22Rv1 (cell line): ENCODE data around the gene KRTAP13-4.

Experiments used
- H3K27ac ChIP-seq: fragments of 450-650 bp; 2 replicates; pipeline ENCODE4 v1.5.1; 2017
- ZFX ChIP-seq: fragments of 450-650 bp; IDR thresholded peaks from 2 replicates; pipeline ENCODE4 v1.6.1; 2017; ENCODE audit warnings: antibody characterized with exemption, borderline replicate concordance
- TF ChIP-seq, protein P1 (sequence below): fragments of 450-650 bp; IDR thresholded peaks from 2 replicates; pipeline ENCODE4 v1.5.1; 2017; ENCODE audit warnings: mild to moderate bottlenecking

Gene KRTAP13-4, protein sequence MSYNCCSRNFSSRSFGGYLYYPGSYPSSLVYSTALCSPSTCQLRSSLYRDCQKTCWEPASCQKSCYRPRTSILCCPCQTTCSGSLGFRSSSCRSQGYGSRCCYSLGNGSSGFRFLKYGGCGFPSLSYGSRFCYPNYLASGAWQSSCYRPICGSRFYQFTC

DNA sequence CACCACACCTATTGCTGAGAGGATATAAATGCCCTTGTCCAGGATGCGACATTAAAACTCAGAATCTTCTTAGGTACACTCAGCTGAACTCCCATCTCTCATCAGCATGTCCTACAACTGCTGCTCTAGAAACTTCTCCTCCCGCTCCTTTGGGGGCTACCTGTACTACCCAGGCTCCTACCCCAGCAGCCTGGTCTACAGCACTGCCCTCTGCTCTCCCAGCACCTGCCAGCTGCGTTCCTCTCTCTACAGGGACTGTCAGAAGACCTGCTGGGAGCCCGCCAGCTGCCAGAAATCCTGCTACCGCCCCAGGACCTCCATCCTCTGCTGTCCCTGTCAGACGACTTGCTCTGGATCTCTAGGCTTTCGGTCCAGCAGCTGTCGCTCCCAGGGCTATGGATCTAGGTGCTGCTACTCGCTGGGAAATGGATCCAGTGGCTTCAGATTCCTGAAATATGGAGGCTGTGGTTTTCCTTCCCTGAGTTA lies at the start of gene KRTAP13-4:
KRTAP13-4 (plus strand) TSS at position 51 of the 486 bp plus-strand sequence; CDS start at position 107, 56 bp downstream.
- H3K27ac ChIP-seq: no peak within 1 kb of the TSS

DNA sequence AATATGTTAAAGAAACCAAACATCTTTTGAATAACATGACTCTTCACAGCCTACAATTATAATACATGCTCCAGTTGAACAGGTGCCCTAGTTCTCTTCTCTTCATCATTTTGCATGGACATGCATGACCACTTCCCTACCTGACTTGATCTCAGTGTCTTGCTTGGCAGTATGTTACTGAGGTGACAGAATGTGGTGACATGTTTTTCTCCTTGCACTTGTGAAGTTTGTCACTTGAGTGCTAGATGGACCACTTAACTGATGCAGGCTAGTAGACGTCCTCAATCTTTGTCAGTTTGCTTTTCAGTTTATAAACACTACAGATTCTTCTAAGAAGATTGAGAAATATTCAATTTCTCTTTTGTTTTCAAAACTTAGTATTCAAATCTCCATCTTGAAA lies 47.8 kb upstream of the KRTAP13-4 start:
- TF ChIP-seq, protein P1, sequence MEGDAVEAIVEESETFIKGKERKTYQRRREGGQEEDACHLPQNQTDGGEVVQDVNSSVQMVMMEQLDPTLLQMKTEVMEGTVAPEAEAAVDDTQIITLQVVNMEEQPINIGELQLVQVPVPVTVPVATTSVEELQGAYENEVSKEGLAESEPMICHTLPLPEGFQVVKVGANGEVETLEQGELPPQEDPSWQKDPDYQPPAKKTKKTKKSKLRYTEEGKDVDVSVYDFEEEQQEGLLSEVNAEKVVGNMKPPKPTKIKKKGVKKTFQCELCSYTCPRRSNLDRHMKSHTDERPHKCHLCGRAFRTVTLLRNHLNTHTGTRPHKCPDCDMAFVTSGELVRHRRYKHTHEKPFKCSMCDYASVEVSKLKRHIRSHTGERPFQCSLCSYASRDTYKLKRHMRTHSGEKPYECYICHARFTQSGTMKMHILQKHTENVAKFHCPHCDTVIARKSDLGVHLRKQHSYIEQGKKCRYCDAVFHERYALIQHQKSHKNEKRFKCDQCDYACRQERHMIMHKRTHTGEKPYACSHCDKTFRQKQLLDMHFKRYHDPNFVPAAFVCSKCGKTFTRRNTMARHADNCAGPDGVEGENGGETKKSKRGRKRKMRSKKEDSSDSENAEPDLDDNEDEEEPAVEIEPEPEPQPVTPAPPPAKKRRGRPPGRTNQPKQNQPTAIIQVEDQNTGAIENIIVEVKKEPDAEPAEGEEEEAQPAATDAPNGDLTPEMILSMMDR: no peak
- no peak for TF ChIP-seq ZFX
- H3K27ac ChIP-seq: no peak overlapping the region

More for the DNA sequence above, at the start of gene KRTAP13-4:
- no peak for TF ChIP-seq ZFX
- TF ChIP-seq, protein P1: no peak

DNA sequence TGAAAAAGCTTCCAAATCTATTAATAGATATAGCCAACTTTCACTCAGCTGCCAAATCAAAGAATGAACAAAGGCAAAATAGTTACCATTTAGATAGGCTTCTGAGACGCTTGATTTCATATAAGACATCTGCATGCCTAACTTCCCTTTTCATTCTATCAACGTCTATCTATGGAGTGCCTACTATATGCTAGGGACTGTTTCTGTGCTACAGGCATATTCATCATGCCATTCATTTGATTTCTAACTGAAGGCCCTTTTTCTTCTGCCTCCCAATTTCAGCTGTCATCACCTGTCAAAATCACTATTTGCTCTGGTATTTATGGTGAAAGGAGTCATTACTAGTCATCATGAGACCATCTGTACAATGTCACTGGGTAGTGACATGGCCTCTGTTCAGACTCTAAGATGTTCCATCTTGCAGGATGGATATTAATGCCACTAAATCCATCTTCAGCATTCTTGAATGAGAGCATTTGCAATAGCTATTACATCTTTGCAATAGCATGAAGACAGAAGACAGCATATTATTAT lies 38.5 kb upstream of the KRTAP13-4 start:
- TF ChIP-seq ZFX: no peak
- no peak overlapping the region for H3K27ac ChIP-seq

DNA sequence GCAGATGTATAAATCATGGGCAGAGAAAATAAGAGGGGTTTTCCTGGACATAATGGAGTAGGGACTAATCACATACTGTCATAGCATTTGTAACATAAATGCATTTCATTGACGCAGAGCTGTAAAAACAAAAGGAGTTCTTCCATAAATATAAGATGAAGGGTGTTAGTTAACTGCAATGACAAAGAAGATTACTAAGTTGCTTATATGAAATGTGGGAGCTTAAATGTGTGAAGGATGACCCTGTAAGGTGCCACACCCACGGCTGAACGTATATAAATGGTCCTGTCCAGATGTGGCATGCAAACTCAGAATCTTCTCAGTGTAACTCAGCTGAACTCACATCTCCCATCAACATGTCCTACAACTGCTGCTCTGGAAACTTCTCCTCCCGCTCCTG lies 34.3 kb upstream of the KRTAP13-4 start, which contains the start of gene KRTAP13-1:
KRTAP13-1 (plus strand) TSS at position 301 of the 400 bp plus-strand sequence; CDS start at position 357, 56 bp downstream.
- TF ChIP-seq ZFX: no peak
- TF ChIP-seq, protein P1: no peak
- H3K27ac ChIP-seq: no peak within 1 kb of the TSS

DNA sequence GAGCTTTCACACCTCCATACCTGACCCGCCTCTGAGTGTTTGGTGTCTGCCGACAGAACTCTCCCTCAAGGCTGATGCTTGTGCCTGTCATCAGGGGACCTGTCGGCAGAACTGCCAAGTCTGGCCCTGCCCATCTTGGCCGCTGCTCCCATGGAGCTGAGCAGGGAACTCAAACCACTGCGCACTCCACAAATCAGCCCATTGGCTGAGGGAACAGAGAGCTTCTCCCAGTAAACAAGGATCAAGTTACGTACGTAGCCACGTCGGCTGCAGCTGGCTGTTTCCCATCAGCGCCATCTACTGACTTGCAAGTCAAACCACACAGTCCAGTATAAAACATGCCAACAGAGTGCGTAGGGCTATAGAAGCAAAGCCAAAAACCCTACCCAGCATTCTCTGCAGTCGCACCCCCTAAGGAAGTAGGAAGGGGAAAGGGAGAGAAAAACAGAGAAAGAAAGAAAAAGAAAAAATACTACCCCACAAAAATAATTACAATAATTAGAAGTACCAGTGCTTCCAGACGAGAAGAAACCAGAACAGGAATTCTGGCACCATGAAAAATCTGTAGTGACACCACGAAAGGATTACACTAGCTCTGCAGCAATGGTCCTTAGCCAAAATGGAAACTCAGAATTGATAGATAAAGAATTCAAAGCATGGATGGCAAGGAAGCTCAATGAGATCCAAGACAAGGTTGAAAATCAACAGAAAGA lies 21.1 kb upstream of the KRTAP13-4 start:
- H3K27ac ChIP-seq: no peak overlapping the region
- TF ChIP-seq, protein P1: peak; percentile 94
- TF ChIP-seq ZFX: no peak

DNA sequence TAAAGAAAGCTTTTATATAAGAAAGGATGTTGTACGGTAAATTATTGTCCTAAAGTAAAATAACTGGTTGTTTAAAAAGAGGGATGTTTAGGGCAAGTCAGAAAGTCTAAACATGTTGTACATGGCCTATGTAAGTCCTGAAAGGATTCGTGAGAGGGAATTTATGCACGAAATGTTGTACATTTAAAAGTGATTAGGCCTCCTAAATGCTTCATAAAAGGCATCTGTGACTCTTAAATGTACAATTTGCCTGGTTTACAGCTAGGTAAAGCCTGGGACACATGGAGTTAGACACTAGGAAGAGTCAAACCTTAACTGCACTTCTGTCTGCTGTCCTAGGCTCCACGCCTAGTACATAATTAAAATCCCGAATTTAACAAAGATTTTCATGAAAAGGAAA lies 14.0 kb upstream of the KRTAP13-4 start:
- no peak overlapping the region for H3K27ac ChIP-seq
- TF ChIP-seq, protein P1: no peak
- TF ChIP-seq ZFX: no peak

DNA sequence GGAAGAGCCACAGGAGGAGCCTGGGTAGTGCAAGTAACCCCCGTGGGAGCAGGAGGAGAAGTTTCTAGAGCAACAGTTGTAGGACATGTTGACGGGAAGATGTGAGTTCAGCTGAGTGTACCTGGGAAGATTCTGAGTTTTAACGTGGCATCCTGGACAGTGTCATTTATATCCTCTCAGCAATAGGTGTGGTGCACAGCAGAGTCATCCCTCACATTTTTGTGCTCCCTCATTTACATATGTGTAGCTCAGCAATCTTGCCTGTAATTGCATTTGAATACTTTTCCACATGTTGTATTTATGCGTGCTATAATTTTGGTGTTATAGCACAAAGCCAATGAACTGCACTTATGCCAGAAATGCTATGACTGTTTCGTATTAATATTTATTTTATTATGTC lies 4.2 kb upstream of the KRTAP13-4 start, which contains the start of gene KRTAP13-3:
KRTAP13-3 (minus strand) TSS at position 101 of the 400 bp plus-strand sequence; CDS start at position 87, 14 bp downstream.
- TF ChIP-seq, protein P1: no peak
- TF ChIP-seq ZFX: no peak
- H3K27ac ChIP-seq: no peak within 1 kb of the TSS
